Ascending aorta (tissue), 2 donors: ENCODE data around the gene PSMC2. TPM values are rescaled to one million over a fixed set of nuclear protein-coding genes. Genes with fewer than 3 reads are reported as not detected.
A peak's percentile ranks its signal among the peaks of the same experiment; 100 is the strongest.

Source experiments
- DNase-seq, 2 donors: peaks; one replicate each; pipeline ENCODE4 v3.0.0-alpha.2; 2019; ENCODE audit warnings: low spot score in 2 of 2
- H3K27ac ChIP-seq, 2 donors: fragments of 200-600 bp; sonication (generic); one replicate each; pipeline ENCODE4 v1.5.1; 2016 to 2017; ENCODE audit warnings: mild to moderate bottlenecking in 1 of 2
- H3K27me3 ChIP-seq: fragments of 200-600 bp; sonication (generic); one replicate; pipeline ENCODE4 v1.5.1; 2017
- H3K36me3 ChIP-seq, 2 donors: fragments of 200-600 bp; sonication (generic); one replicate each; pipeline ENCODE4 v1.5.1; 2016
- H3K4me1 ChIP-seq, 2 donors: fragments of 200-600 bp; sonication (generic); one replicate each; pipeline ENCODE4 v1.5.1; 2016 to 2017; ENCODE audit warnings: mild to moderate bottlenecking in 1 of 2
- H3K4me3 ChIP-seq, 2 donors: fragments of 200-600 bp; sonication (generic); one replicate each; pipeline ENCODE4 v1.5.1; 2016 to 2017; ENCODE audit warnings: mild to moderate bottlenecking in 1 of 2
- H3K9me3 ChIP-seq, 2 donors: fragments of 200-600 bp; sonication (generic); one replicate each; pipeline ENCODE4 v1.5.1; 2016
- CTCF ChIP-seq, 3 experiments: fragments of 200-600 bp in 2 of 3; fragments of 450-650 bp in 1 of 3; sonication (generic) in 2 of 3; IDR thresholded peaks; one replicate each; pipeline ENCODE4 v1.5.1; 2016 to 2019; ENCODE audit warnings: antibody characterized with exemption in 3 of 3, mild to moderate bottlenecking in 1 of 3, moderate library complexity in 1 of 3
- intact Hi-C: fragments of 100-400 bp; cut with DNase I; formaldehyde crosslinking; loops from one replicate; pipeline ENCODE4 v1.15.1; 2023
- total RNA-seq: library from RNA; depleted of rRNA; stranded (reverse); fragments of >200 nt; gene quantifications from one replicate; pipeline ENCODE4 v1.1.0, GENCODE V29; 2016

PSMC2 gene
- total RNA-seq, 1 donor from 2014 or later = 45.8 TPM

GRCh38 chr7:103348452-103348851, 1.0 kb downstream of the PSMC2 start:
- peaks cover 9 to 12% of the 10 kb centered on the region in 2 donors for H3K36me3 ChIP-seq
- no peak overlapping the region for H3K27ac ChIP-seq
- H3K27me3 ChIP-seq = no peaks in the 10 kb centered on the region
- TF ChIP-seq CTCF (IDR thresholded peaks at IDR 0.05) = no peak
- DNase-seq = no peak
- H3K4me3 ChIP-seq = peak overlapping the region; percentile 63 to 69
- H3K9me3 ChIP-seq = no peaks in the 10 kb centered on the region
- intact Hi-C loops = no loop called here
- peaks cover 7 to 21% of the 10 kb centered on the region in 2 donors for H3K4me1 ChIP-seq

GRCh38 chr7:103348959-103349358, 1.5 kb downstream of the PSMC2 start:
- H3K27me3 ChIP-seq = no peaks in the 10 kb centered on the region
- intact Hi-C loops = no loop called here
- H3K9me3 ChIP-seq = no peaks in the 10 kb centered on the region
- H3K4me3 ChIP-seq = peak overlapping the region; percentile 63 to 69
- H3K27ac ChIP-seq = no peak overlapping the region
- peaks cover 9 to 12% of the 10 kb centered on the region in 2 donors for H3K36me3 ChIP-seq
- TF ChIP-seq CTCF (IDR thresholded peaks at IDR 0.05) = no peak
- H3K4me1 ChIP-seq = peaks cover 7 to 21% of the 10 kb centered on the region in 2 donors
- DNase-seq = no peak

GRCh38 chr7:103349805-103350204, 2.4 kb downstream of the PSMC2 start:
- Histone ChIP-seq H3K4me1 (peaks cover 7 to 21% of the 10 kb centered on the region in 2 donors), H3K4me3 (peak overlapping the region in 1 of 2 donors; percentile 31), H3K9me3 (no peaks in the 10 kb centered on the region), H3K27me3 (no peaks in the 10 kb centered on the region), H3K36me3 (peaks cover 13 to 19% of the 10 kb centered on the region in 2 donors), H3K27ac (no peak overlapping the region)
- intact Hi-C loops = no loop called here
- no peak for DNase-seq
- no peak for TF ChIP-seq CTCF (IDR thresholded peaks at IDR 0.05)

GRCh38 chr7:103369432-103369831, 22.0 kb downstream of the PSMC2 start:
- DNase-seq = no peak
- peaks cover 41 to 51% of the 10 kb centered on the region in 2 donors for H3K36me3 ChIP-seq
- no peak overlapping the region for H3K4me3 ChIP-seq
- TF ChIP-seq CTCF (IDR thresholded peaks at IDR 0.05) = no peak
- no peaks in the 10 kb centered on the region for H3K27me3 ChIP-seq
- no peaks in the 10 kb centered on the region for H3K4me1 ChIP-seq
- intact Hi-C loops = no loop called here
- no peak overlapping the region for H3K27ac ChIP-seq
- no peaks in the 10 kb centered on the region for H3K9me3 ChIP-seq

GRCh38 chr7:103373866-103374643, 26.6 kb downstream of the PSMC2 start:
- Histone ChIP-seq H3K9me3 (no peaks in the 10 kb centered on the region), H3K4me3 (no peak overlapping the region), H3K27me3 (no peaks in the 10 kb centered on the region), H3K4me1 (no peaks in the 10 kb centered on the region), H3K36me3 (peaks cover 5% of the 10 kb centered on the region in 2 donors), H3K27ac (no peak overlapping the region)
- TF ChIP-seq CTCF (IDR thresholded peaks at IDR 0.05) = no peak
- intact Hi-C loops = no loop called here
- no peak for DNase-seq
